G401 (cell line): ENCODE measurements around the gene TMEM72. TPM values are rescaled to one million over a fixed set of nuclear protein-coding genes. Genes with fewer than 3 reads are reported as not detected.

Experiments used
- DNase-seq: peaks from one replicate; pipeline ENCODE4 v3.0.0-alpha.2; 2015; ENCODE audit warnings: low spot score
- in situ Hi-C: cut with HindIII; loops from 2 replicates; pipeline ENCODE4 v1.10.0; 2016; ENCODE audit warnings: low sequenced_read_pairs, mixed read lengths
- total RNA-seq: library from RNA; depleted of rRNA; stranded (reverse); fragments of >200 nt; shearing (Covaris generic); gene quantifications from 2 replicates; pipeline ENCODE4 v1.2.3, GENCODE V29; 2014; rRNA removed

The TMEM72 gene
- total RNA-seq, 1 experiment from 2014 or later, result not detected

DNA sequence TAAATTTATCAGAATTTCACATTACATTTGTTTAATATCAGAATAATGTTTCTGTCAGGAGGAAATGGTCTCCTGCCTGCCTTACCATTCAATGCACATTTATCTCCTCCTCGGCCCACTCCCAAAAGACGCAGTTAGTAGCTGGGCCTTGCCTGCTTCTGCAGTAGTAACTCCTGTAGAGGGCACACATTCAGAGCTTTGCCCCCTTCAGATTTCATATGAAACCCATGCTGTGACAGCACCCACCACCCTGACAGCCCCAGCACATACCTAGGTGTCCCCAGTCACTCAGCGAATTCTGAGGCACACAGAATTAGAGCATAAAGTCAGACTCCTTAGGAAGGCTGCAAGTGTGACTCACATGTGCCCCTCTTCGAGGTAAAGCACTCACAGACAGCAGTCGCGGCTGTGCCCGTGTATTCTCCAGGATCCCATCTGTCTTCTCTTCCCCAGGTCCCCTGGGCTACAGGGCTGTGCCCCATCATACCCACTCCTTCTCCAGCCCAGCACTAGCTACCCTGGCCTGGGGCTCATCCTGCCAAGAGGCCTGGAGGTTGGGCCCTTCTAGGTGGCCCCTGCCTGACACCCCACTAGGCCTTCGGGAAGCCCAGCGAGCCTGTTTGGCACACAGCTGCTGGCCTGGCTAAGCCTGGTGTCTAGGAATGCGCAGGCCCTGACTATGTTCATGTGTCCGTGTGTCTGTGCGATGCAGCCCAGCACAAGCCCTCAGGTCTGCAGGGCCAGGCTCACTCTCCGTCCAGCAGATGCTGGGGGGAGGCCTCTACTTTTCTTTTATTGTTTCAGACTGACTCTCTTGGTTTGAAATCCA, 72.1 kb downstream of the TMEM72 start:
- in situ Hi-C loops, result no loop called here
- no peak for DNase-seq

DNA sequence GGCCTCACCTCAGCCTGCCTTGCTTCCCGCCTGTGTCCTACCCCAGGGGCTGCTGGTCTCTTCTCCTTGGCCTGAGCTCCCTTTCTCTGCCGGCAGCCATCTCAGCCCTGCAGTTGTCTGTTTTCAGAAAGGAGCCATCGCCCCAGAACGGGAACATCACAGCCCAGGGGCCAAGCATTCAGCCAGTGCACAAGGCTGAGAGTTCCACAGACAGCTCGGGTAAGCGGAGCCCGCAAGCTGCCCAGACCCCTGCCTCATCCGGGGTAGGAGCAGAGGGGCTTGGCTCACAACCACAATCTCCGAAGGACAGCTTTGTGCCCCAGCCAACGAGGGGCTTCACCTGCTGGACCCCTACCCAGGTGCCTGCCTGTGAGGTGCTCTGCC, 72.8 kb downstream of the TMEM72 start:
- in situ Hi-C loops, result no loop called here
- no peak for DNase-seq

DNA sequence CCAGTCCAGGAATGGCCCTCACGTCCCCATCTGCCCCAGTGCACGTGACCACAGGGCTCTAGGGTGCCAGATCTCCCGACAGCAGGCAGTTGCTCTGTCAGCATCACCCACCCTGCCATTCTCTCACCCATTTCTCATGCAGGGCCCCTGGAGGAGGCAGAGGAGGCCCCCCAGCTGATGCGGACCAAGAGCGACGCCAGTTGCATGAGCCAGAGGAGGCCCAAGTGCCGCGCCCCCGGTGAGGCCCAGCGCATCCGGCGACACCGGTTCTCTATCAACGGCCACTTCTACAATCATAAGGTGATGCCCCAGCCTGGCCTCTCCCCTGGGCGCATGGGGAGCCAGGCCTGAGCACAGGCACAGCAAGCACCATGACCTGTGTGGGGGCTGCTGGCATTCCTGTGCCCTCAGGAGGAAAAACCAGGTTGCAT, 73.5 kb downstream of the TMEM72 start:
- in situ Hi-C loops, result no loop called here

DNA sequence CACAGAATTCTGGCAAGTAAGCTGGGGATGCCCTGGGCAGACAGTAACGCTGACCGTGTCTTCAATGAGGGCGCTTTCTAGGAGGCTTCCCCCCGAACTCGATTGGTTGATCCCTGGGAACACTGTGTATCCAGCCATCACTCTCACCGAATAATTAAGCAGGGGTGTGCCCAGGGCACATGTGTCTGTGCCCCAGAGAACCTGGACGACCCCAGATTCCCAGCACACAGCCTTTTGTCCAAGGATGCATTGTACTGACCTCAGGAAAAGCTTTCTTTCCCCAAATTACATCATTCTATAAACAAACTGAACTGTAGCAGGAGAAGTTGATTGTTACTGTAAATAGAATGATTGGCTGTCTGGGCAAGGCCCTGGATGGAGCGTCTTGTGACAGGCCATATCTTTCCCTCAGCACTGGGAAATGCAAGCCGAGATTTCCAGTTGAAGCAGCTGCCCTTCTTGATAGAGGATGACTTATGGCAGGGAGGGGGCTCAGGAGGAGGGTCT, 74.1 kb downstream of the TMEM72 start:
- in situ Hi-C loops, result no loop called here

More for the DNA sequence above, 73.5 kb downstream of the TMEM72 start:
- DNase-seq, result no peak

DNA sequence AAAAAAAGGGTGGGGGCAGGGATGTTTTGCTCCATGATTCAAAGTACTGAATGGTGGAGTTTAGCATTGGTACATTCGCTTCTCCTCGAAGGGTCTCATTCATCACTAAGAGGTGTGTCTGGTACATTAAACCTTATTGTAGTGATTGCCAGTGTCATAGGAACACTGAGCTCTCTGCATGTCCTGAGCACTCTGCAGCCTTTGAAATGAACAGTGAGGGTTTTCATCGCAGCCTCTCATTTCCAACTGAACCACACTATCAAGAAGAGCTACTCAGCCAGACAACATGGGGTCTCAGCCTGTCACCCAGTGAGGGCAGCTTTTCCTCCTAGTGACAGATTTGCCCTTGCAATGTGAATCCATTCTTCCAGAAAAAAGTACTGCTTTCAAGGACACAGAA, 75.0 kb downstream of the TMEM72 start:
- no peak for DNase-seq
- in situ Hi-C loops, result no loop called here

More for the DNA sequence above, 74.1 kb downstream of the TMEM72 start:
- no peak for DNase-seq

Other genes starting within 250 kb of the TMEM72 start
- 0.98 and 1.5 TPM in 2 replicates for gene RASSF4, start 48.5 kb downstream of the TMEM72 start, total RNA-seq
- 0.14 and 2.7 TPM in 2 replicates for gene DEPP1, start 67.5 kb downstream of the TMEM72 start, total RNA-seq
- gene ZNF22, start 89.6 kb downstream of the TMEM72 start, total RNA-seq, result 10.0 and 13.9 TPM in 2 replicates